ENCODE measurements around the gene LDLRAD4.

LDLRAD4 gene

DNA sequence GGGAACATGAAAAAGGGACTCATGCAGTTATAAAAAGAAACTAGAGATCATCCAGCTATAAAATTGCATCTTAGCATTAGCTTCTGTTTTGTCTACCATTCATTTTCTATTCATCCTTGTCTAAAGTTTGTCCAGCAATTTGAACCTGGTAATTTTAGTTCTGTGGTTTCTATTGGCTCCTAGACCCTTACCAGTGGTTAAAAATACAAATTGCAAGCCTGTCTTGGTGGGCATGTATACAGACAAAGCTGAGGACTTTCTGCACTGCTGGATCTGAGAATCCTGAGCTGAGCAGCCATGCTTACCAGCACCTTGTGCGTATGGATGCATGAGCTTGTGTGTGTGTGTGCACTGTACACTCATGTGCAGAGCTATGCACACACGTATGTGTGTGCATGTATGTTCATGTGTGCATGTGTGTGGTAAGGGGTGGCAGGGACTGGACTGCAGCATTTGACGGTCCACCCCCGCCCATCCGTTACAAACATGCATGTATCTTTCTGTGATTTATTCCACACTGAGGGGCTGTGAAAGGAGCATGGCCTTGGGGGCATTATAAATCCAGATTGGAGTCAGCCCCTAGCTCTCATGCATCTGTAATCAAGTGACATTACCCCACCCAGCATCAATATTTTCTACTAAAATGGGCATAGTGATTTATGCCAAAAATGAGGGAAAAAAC is 363.1 kb downstream of the LDLRAD4 start:
- DNase-seq (ENCODE audit: low read depth in 1 of 2, low spot score in 1 of 2), result no peak
- no peak overlapping the region for H3K4me3 ChIP-seq (replicated peaks; ENCODE audit: insufficient read depth, low read length)
- H3K27ac ChIP-seq (replicated peaks), result no peak overlapping the region
- H3K27me3 ChIP-seq (ENCODE audit: insufficient read depth, poor library complexity, severe bottlenecking), result no peaks in the 10 kb centered on the region
- TF ChIP-seq GABPA (IDR thresholded peaks at IDR 0.05; ENCODE audit: low read depth) (no peak), SPI1 (IDR thresholded peaks at IDR 0.05; ENCODE audit: borderline replicate concordance, low read depth) (no peak)
- TF ChIP-seq, protein P1, sequence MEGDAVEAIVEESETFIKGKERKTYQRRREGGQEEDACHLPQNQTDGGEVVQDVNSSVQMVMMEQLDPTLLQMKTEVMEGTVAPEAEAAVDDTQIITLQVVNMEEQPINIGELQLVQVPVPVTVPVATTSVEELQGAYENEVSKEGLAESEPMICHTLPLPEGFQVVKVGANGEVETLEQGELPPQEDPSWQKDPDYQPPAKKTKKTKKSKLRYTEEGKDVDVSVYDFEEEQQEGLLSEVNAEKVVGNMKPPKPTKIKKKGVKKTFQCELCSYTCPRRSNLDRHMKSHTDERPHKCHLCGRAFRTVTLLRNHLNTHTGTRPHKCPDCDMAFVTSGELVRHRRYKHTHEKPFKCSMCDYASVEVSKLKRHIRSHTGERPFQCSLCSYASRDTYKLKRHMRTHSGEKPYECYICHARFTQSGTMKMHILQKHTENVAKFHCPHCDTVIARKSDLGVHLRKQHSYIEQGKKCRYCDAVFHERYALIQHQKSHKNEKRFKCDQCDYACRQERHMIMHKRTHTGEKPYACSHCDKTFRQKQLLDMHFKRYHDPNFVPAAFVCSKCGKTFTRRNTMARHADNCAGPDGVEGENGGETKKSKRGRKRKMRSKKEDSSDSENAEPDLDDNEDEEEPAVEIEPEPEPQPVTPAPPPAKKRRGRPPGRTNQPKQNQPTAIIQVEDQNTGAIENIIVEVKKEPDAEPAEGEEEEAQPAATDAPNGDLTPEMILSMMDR (IDR thresholded peaks at IDR 0.05; ENCODE audit: insufficient read depth, low read length), result no peak

DNA sequence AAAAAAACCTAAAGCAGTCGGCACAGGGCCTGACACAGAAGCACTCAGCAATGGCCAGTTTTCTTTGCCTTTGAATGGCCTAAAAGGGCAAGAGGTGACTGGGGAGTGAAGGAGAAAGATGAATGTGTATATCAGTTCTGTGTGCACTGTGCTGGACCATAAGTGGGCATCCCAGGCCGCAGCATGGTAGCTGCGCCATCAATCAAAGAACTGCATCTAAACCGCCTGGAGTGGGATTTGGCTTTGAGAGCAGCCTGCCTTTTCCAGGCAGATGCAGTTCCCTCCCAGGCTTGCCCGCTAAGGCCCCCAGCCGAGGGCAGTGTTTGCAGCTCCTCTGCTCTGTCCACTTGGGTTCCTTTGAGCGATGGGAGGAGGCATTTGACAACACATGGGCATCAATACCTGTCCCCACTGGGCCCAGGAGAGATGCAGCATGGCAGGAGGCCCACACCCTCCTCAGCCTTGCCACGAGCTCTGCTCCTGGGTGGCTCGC is 363.7 kb downstream of the LDLRAD4 start:
- DNase-seq (ENCODE audit: low read depth in 1 of 2, low spot score in 1 of 2), result no peak

DNA sequence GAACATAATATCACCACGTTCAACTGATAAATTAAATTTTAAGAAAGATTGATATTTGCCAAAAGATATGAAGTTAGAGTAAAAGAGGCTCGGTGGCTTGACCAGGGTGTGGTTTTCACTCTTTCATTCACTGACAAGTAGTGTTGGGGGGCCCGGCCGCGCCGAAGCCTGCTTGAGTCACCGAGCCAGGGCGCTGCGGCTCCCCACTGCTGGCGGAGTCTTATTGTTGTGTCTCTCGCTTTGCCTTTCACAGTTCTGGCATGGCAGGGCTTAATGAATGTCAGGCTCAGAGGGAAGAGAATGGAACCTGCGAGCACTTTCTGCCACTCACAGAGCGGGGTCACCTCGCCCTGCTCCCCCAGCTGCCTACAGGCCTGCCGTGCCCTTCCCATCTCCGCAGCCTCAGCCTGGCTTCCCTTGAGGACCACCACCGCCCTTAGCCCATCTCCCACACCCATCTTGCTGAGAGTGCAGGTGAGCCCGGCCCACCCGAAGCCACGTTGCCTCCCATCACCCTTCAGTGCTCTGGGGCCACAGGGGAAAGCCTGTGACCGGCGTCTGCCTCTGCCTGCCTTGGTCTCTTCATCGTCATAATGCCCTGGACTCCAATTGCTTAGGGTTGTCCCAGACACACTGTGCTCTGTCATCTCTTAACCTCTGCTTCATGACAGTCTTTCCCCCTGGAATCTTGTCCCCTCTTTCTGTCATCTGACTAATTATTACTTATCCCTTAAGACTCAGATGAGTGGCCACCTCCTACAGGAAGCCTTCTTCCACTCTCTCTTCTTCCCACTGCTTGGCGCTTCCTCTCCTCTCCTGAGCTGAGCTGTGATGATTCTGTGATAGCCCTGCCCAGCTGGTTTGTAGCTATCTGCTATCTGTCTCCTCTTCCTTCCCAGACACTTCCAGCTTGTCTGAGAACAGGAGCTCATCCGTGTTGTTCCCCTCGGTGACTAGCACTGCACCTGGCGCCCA is 365.3 kb downstream of the LDLRAD4 start:
- Histone ChIP-seq H3K27ac (replicated peaks) (no peak overlapping the region), H3K4me3 (replicated peaks; ENCODE audit: insufficient read depth, low read length) (no peak overlapping the region), H3K27me3 (ENCODE audit: insufficient read depth, poor library complexity, severe bottlenecking) (no peaks in the 10 kb centered on the region)
- DNase-seq (ENCODE audit: low read depth in 1 of 2, low spot score in 1 of 2), result no peak
- TF ChIP-seq GABPA (IDR thresholded peaks at IDR 0.05; ENCODE audit: low read depth), result no peak
- TF ChIP-seq SPI1 (IDR thresholded peaks at IDR 0.05; ENCODE audit: borderline replicate concordance, low read depth), result no peak
- TF ChIP-seq, protein P2, sequence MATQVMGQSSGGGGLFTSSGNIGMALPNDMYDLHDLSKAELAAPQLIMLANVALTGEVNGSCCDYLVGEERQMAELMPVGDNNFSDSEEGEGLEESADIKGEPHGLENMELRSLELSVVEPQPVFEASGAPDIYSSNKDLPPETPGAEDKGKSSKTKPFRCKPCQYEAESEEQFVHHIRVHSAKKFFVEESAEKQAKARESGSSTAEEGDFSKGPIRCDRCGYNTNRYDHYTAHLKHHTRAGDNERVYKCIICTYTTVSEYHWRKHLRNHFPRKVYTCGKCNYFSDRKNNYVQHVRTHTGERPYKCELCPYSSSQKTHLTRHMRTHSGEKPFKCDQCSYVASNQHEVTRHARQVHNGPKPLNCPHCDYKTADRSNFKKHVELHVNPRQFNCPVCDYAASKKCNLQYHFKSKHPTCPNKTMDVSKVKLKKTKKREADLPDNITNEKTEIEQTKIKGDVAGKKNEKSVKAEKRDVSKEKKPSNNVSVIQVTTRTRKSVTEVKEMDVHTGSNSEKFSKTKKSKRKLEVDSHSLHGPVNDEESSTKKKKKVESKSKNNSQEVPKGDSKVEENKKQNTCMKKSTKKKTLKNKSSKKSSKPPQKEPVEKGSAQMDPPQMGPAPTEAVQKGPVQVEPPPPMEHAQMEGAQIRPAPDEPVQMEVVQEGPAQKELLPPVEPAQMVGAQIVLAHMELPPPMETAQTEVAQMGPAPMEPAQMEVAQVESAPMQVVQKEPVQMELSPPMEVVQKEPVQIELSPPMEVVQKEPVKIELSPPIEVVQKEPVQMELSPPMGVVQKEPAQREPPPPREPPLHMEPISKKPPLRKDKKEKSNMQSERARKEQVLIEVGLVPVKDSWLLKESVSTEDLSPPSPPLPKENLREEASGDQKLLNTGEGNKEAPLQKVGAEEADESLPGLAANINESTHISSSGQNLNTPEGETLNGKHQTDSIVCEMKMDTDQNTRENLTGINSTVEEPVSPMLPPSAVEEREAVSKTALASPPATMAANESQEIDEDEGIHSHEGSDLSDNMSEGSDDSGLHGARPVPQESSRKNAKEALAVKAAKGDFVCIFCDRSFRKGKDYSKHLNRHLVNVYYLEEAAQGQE (IDR thresholded peaks at IDR 0.05; ENCODE audit: insufficient replicate concordance, low read depth), result no peak
- no peak for TF ChIP-seq POLR2AphosphoS5 (IDR thresholded peaks at IDR 0.05; ENCODE audit: low read depth)
- TF ChIP-seq, protein P1 (IDR thresholded peaks at IDR 0.05; ENCODE audit: insufficient read depth, low read length), result no peak

More for the DNA sequence above, 363.7 kb downstream of the LDLRAD4 start:
- Histone ChIP-seq H3K27me3 (ENCODE audit: insufficient read depth, poor library complexity, severe bottlenecking) (no peaks in the 10 kb centered on the region), H3K4me3 (replicated peaks; ENCODE audit: insufficient read depth, low read length) (no peak overlapping the region), H3K27ac (replicated peaks) (no peak overlapping the region)
- no peak for TF ChIP-seq POLR2AphosphoS5 (IDR thresholded peaks at IDR 0.05; ENCODE audit: low read depth)
- TF ChIP-seq, protein P1 (IDR thresholded peaks at IDR 0.05; ENCODE audit: insufficient read depth, low read length), result no peak
- no peak for TF ChIP-seq SPI1 (IDR thresholded peaks at IDR 0.05; ENCODE audit: borderline replicate concordance, low read depth)
- TF ChIP-seq, protein P2 (IDR thresholded peaks at IDR 0.05; ENCODE audit: insufficient replicate concordance, low read depth), result no peak
- TF ChIP-seq GABPA (IDR thresholded peaks at IDR 0.05; ENCODE audit: low read depth), result no peak

All from HL-60 (cell line).